Activated naive CD4-positive, alpha-beta T cell treated with Interleukin-2 at 50 U/mL for 16 hours (primary cell): ENCODE results near the gene SHROOM4.

Source experiments
- DNase-seq: peaks from one replicate; pipeline ENCODE4 v3.0.0-alpha.2; 2020

SHROOM4 gene

DNA sequence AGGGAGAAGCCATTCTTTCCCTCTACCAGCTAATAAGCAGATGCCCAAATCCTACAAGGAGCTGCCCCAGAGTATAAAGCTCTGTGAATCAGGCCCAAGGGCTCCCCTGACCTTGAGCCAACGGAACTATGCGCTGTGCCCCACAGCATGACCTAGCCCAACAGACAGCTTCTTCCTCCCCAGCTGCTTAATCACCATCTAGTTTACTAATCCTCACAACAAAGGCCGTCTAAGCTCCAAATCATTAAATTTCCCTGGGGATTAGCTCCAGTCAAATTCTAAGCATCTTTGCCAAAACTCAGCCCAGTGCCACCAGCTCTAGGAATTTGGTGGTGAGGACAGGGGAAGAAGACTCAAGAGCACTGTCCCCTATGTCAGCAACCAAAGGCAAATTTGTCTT, 113.1 kb downstream of the SHROOM4 start:
- DNase-seq = no peak

DNA sequence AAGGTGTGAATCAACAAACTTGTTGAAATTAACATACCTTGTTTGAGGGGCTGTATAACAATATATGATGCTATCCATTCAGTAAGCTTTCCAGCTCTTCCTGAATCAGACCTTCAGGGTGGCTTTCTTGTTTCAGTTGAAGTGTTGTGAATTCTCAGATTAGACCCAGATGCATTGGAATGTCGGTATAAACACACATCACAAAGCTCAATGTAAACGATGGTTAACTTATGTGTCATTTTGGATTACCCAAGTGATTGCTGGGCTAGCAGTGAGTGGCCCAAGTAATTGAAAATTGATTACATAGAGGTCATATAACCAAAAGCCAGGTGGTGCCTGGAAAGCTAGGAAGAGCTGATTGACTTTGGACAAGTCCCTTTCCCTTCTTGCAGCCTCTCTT, 115.0 kb downstream of the SHROOM4 start:
- DNase-seq = no peak

DNA sequence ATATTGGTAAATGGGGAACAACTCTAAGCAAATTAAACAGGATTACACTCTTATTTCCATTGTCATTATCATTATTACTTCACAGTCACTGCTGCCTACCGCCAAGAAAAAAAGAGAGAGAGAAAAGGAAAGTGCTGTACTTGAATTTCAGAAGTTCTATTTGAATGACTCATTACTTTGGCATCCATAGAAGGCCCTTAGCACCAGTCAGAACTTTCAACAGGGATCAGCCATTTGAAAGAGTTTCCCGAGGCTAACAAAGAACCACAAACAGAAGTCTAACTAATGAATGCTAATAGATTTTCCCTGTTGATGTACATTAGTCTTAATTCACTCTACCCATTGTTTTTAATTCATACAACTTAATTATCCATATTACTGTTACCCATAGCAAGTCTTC, 116.3 kb downstream of the SHROOM4 start:
- no peak for DNase-seq

DNA sequence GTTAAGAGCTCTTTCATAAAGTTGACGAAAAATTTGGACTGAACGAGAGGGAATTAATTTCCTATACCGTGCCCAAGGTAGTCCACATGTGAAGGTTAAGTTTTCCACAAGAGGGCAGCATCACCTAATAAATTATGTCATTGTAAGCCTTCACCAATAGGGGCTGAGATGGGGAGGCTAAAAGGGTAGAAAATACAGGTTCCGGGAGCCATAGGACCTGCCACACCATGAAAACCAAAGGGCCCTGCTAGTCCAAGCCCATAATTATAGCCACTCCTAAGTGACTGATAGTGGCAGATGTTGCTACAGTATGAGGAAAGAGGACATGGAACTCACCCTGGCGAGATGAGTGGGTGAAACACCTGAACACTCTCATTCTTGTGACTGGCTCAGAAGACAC, 122.2 kb downstream of the SHROOM4 start:
- no peak for DNase-seq

DNA sequence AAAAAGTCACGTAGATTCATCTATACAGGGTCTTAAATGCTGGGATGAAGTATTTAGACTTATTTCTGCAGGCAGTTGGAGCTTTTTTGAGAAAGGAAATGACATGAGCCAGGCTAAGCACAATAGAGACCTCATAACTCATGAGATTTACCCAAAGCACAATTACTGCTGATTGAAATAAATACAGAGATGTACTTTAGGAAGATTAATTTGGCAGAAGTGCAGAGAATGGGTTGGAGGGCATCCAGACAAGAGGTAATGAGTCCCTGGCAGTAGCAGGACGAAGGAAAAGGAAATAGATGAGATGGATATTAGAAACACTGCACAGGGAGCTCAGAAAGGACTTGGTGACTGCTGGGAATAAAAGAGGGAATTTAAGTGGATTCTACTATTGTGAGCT, 129.1 kb downstream of the SHROOM4 start:
- no peak for DNase-seq

DNA sequence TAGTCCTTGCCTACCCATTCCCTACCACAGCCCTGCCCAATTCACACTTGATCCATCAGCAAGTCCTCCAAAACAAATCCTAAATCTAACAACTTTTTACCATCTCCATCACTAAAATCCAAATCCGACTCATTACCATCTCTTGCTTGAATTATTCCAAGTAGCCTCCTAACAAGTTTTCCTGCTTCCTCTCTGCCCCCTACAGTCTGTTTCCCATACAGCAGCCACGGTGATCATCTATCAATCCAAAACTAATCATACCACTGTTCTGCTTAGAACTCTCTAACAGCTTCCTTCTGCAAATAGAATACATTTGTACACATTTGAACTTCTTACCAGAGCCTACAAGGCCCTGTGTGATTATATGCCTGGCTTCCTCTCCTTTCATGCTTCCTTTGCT, 133.0 kb downstream of the SHROOM4 start:
- DNase-seq = no peak

DNA sequence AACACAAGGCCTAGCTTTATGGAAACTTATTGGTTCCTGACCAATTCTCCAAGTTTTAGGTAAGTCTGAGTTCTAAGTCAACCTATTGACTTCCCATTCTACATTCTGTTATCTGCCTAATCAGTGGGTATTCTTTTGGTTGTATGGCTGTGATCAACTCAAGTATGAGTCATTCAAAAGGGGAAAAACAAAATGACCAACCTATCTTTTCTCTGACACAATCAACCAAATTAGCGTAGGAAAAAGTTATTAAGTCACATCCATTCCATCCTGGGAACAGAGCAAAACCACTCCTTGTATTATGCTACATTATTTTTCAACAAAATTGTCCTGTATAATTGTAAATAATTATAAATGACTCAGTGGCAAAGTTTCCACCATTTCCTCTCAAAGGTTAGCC, 136.2 kb downstream of the SHROOM4 start:
- no peak for DNase-seq

DNA sequence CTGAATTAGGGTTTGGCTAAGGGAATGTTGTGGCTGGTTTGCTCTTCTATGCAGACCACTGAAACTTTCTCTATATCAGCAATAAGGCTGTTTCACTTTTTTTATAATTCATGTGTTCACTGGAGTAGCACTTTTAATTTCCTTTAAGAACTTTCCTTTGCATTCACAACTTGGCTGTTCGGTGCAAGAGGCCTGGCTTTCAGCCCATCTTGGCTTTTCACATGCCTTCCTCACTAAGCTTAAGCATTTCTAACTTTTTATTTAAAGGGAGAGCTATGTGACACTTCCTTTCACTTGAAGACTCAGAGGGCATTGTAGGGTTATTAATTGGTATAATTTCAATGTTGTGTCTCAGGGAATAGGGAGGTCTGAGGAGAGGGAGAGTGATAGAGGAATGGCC, 142.3 kb downstream of the SHROOM4 start:
- no peak for DNase-seq

DNA sequence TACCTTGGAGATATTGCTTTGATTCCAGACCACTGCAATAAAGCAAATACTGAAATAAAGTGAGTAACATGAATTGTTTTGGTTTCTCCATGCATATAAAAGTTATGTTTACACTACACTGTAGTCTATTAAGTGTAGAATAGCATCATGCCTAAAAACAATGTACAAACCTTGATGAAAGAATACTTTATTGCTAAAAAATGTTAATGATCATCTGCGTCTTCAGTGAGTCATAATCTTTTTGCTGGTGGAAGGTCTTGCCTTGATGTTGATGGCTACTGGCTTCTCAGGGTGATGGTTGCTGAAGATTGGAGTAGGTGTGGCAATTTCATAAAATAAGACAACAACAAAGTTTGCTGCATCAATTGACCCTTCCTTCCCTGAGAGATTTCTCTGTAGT, 145.1 kb downstream of the SHROOM4 start:
- no peak for DNase-seq

DNA sequence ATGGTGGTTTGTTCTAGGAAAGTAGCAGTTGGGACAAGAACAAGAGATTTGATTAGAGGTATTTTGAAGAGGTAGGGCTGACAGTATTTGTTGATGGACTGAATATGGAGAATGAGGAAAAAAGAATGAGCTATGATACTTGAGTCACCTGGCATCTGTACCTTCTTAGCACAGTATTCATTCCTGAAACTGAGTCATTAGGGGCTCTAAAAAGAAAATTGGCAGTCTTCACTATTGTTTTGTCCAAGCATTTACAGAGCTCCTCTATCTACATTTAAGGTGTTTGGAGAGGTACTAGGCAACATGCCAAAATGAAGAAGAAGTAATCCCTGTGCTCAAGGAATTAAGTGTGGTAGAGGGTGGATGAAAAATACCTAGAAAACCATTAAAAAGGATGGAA, 165.8 kb downstream of the SHROOM4 start:
- no peak for DNase-seq

DNA sequence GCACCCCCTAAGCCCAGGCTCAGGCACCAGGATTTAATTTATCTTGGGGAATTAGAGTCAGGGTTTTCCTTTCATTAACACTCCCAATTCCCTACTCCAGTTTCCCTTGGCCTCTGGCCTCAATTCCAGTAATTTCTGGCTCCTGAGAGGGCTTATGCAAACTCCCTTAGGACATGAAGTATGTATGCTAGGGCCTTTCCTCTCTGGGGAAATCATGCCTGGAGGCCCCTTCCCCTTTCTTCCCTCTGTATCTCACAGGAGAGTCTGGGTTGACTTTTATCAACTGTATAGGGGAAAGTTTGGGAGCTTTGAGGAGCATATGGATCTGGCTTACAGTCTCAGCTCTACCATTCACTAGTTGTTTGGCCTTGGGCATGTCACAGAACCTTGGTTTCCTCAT, 169.5 kb downstream of the SHROOM4 start:
- no peak for DNase-seq

DNA sequence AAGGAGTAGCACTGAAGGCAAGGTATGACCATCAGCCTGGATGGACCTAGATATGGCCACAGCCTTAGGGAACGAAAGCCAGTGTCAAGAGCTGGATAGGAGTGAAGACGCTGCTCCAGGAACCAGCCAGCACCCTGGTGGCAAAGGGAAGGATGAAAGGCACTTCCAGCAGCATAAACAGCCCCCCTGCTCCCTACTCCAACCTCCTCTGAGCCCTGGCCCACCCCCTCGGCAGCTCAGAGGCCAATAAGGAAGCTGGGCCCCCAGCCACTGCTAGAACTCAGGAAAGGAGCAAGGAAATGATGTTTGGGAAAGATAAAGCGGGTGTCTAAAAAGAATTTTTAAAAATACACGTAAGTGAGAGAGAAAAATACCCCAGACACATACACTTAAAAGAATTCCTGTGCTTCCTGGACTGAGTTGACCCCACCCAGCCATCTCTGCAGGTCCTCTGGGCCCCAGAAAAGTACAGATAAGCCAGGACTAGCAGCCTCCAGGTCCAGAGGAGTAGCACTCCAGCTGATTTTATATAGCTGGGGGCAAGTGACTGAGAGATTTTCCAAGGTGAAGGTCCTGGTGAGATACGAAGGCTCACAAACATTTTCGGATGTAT, 170.4 kb downstream of the SHROOM4 start:
- no peak for DNase-seq

DNA sequence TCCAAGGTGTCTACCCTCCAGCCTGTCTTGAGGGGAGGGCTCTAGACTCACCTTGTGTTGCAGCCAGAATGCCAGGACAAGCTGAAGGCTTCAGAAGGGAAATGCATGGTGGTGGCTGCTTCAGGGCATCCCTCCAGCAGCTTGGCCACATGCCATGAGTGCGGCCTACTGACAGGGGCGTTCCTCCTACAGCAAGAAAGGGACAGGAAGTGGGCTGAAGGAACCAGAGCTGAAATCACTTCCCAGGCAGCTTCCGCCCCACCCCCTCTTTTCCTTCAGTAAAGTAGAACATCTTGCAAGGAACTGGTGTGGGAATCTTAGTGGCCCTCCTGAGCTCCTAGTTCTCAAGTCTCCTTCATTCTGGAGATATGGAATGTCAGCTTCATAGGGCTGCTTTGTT, 175.9 kb downstream of the SHROOM4 start:
- no peak for DNase-seq

DNA sequence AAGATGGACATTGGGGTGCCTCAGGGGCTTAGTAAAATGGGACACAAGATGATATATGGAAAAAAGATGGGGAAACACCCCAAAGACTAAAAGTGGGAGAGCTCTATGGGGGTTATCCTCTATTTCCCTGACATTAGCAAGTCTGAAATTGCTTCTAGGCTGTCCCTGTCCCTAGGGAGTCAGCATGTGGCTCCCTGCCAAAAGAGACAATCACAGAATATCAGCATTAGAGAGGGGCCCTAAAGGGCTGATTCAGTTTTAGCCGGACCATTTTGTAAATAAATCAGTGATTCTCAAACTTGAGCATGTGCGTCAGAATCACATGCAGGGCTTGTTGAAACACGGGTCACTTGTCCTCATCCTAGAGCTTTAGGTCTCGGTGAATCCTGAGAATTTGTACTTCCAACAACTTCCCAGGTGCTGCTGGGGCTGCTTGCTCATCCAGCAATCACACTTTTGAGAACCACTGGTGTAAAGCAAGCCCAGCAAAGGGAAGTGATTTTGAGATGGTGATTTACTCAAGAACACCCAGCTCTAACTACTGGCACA, 178.1 kb downstream of the SHROOM4 start:
- no peak for DNase-seq

DNA sequence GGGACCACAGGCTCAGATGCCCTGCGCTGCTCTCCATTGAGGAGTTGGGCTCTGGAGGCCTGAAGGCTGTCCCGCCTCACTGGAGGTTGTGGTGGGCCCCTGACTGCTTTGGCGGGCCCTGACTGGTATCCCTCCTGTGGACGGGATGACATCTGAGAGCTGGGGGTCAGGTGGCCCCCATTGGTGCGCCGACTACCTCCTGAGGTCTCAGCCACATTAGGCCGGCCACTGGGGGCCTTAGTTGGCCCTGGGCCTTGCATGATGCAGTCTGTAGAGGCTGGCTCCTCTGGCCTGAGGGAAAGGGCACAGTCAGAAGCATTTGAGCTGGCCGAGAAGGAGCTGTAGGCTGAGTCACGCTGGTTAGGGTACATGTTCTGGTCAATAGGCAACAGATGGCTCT, 178.8 kb downstream of the SHROOM4 start:
- DNase-seq = no peak

DNA sequence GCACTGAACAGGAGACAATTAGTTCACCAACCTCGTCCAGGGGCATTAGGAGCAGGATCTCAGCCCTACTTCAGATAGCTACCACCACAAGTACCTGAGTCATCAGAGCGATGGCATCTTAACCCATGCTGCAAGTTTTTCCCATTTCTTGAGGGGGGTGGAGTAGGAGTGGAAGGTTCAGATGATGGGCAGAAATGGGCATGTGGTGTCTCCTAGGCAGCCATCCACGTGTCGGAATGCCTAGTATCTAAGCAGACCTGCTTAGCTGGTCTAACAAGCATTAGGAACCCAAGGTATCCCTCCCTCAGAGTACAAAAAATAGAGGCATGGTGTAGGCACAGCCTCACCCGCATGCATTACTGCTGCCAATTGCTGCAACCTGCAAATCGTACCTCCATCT, 184.2 kb downstream of the SHROOM4 start:
- no peak for DNase-seq

DNA sequence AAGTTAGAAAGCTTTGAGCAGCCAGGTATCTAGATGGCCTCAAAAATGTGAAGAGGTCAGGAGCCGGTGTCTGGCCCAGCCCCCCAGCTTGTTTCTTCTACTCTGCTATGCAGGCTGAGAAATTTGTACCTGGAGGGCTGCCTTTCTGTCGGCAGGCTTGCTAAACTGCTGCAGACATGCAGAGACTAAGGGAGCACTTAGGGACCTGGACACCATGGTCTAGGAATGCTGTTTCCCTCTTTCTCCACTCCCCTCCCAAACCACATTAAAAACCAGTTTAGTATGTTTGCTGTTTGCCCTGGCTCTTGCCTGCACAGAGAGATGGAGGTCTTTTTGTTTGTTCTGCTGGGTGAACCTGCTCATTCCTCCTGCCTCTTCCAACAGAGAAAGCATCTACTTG, 186.3 kb downstream of the SHROOM4 start:
- DNase-seq = no peak

DNA sequence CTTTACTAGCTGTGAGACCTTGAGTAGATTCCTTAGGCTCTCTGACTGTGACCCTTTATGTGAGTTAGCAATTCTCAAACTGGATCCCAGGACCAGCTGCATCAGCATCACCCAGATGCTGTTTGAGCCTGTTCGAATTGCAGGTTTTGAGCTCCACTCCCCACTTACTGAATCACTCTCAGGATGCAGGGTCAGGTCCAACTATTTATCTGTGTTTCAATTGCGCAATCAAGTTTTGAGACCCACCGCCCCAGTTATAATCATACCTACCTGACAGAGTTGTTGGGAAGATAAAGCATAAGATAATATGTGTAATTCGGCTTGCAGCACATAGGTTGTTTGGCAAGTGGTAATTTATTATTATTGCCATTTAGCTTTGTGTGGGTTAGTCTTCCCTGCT, 187.6 kb downstream of the SHROOM4 start:
- DNase-seq = no peak

DNA sequence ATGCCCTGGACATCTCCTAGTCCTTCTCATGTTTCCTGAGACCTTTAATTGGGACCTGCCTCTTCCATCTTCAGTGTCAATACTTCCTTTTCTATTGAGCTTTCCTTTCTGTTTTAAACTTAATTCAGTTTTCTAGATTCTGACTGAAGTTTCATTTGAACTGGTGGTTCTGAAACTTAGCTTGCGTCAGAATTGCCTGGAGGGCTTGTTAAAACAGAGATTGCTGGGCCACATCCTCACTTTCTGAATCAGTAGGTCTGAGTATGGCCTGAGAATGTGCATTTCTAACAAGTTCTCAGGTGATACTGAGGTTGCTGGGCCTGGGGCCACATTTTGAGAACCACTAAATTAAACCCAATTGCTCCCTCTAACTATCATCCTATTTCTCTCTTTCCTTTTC, 191.2 kb downstream of the SHROOM4 start:
- DNase-seq = no peak

DNA sequence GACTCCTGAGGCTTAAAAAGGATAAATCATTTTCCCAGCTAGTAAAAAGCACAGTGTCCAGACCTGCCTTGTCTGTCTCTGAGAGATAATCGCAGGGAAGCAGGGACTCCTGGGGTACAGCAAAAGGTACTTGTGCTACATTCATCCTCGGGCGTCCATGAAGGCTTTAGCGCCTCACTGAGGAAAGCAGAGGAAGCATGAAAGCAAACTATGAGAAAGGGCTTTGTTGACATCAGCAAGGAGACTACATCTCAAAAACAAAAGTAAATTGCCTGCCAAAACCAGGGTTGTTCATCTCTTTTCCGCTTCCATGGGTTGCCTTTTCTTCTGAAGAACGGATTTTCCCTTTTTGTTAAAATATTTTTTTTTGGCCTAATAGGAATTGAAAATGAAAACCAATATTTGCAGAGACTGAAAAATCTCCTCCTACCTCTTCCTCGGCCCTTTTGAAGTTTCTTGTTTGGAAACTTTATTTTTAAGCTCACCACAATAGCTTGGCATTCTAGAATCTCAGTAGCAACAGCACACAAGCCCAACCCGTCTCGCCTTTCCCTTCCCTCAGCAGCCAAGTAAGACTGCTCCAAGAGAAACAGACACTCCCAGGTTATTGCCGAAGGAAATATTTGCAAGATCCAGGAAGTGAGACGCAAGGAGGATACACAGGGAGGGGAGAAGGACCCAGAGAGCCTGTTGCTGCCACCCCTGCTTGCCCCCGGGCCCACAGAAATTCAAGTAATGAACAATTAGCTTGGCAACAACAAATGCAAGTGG, 195.0 kb downstream of the SHROOM4 start:
- DNase-seq = no peak

DNA sequence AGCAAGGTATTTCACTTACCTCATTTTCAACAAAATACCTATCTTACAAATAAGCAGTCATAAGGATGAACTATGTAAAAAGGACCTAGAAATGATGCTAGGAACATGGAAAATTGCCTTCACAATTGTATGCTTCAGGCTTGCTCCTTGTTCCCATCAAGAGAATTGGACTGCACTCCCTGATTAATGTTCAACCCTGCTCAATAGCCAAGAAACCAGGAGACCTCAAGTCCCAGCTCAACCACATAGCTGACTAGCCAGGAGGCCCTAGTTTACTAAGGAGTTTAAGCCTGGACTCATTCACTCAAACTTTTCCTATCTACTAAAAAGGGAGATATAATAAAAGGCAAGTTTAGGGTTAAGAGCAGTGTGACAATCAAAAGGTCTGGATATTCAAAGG, 196.8 kb downstream of the SHROOM4 start:
- DNase-seq = no peak

DNA sequence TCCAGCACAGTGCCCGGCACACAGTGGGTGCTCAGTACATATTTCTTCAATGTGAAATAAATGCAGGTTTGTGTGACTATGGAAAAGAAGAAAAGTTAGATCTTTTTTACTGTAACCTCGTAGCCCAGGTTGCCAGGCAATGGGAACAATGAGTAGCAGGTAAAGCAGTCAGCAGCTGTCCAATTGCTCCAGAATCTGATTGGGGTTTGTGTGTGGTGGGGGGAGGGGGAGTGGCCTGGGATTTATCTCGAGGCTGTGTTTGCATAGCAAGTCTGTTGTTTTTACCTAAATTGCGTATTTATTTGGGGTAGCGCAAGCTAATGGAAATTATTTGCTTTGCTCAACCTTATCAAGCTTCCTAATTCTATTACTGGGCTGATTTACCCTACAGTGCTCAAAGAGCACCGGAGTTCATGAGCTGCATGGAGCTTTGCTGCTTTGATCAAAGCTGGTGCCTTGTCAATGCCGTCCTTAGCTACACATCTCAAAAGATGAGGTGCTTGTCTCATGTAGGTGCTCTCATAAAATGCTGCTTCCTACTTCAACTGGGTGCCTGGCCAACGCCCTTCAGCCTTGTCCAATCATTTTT, 198.3 kb downstream of the SHROOM4 start:
- DNase-seq = no peak

DNA sequence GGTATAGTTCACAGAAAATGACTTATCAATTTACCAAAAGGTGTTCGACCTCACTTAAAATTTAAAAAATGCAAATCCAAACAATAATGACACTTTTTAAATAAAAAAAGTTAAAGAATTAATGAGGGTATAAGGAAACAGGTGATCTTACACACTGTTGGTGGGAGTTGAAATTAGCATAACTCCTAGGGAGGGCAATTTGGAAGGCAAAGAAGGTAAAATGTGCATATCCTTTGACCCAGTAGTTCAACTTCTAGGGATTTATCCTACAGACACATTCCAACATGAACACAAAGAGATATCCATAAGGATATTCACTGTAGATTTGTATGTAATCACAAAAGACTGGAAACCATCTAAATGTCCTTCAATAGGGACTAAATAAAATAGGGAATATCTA, 199.5 kb downstream of the SHROOM4 start:
- DNase-seq = no peak

DNA sequence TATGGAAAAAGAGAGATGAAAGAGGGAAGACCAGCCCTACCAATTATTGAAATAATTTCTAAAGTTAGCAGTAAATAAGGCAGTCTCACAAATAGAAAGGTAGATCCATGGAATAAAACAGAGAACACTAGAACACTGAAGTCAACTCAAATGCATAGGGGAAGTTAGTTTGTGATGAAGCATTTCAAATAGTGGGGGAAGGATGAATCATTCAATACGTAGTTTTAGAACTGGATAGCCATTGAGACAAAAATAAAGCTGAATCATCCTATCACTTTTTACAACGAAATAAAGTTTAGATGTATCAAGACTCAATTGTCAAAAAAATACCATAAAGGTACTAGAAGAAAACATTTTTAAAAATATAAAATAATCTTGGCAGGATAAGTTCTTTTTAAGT, 200.1 kb downstream of the SHROOM4 start:
- DNase-seq = no peak
